GM21360 (cell line): Measurements from ENCODE around the gene KATNAL2.

ENCODE experiments used
- ATAC-seq: cut with Tn5 transposase; IDR thresholded peaks from one replicate; pipeline ENCODE4 v1.9.1; 2021; ENCODE audit warnings: mild to moderate bottlenecking, moderate library complexity; ENCODE audit not compliant: unreplicated experiment

Gene KATNAL2

GRCh38 chr18:47109720-47110119, 192.3 kb downstream of the KATNAL2 start:
- no peak for ATAC-seq

- no peak for ATAC-seq
These were observed 193.3 kb downstream of the KATNAL2 start for GRCh38 chr18:47110492-47111274.

- ATAC-seq: no peak
These were observed 196.6 kb downstream of the KATNAL2 start for GRCh38 chr18:47113796-47114540.

- no peak for ATAC-seq
These were observed 197.8 kb downstream of the KATNAL2 start for GRCh38 chr18:47115205-47115604.

- ATAC-seq: no peak
These were observed 201.6 kb downstream of the KATNAL2 start for GRCh38 chr18:47118981-47119380.

- peak; percentile 91 for ATAC-seq
These were observed 203.0 kb downstream of the KATNAL2 start for GRCh38 chr18:47120428-47120827.

- ATAC-seq: no peak
These were observed 203.7 kb downstream of the KATNAL2 start for GRCh38 chr18:47121146-47121545.

- no peak for ATAC-seq
These were observed 223.9 kb downstream of the KATNAL2 start for GRCh38 chr18:47141289-47141688.

GRCh38 chr18:47143153-47143552, 225.8 kb downstream of the KATNAL2 start:
- ATAC-seq: no peak

GRCh38 chr18:47143899-47144485, 226.6 kb downstream of the KATNAL2 start:
- no peak for ATAC-seq

- no peak for ATAC-seq
These were observed 228.8 kb downstream of the KATNAL2 start for GRCh38 chr18:47146206-47146605.

- no peak for ATAC-seq
These were observed 232.1 kb downstream of the KATNAL2 start for GRCh38 chr18:47149457-47150028.

- ATAC-seq: peak; percentile 83
These were observed 232.8 kb downstream of the KATNAL2 start, which contains the start of gene HDHD2 for GRCh38 chr18:47150029-47150823. Gene HDHD2, minus strand, starts transcription at chr18:47150500. Its CDS starts 14,061 bp downstream, at chr18:47136439.

- peak; percentile 12 for ATAC-seq
These were observed 233.5 kb downstream of the KATNAL2 start for GRCh38 chr18:47150824-47151366.

GRCh38 chr18:47151439-47151838, 234.0 kb downstream of the KATNAL2 start:
- ATAC-seq: no peak
